Measurements from ENCODE around the gene OR52N2.

DNA sequence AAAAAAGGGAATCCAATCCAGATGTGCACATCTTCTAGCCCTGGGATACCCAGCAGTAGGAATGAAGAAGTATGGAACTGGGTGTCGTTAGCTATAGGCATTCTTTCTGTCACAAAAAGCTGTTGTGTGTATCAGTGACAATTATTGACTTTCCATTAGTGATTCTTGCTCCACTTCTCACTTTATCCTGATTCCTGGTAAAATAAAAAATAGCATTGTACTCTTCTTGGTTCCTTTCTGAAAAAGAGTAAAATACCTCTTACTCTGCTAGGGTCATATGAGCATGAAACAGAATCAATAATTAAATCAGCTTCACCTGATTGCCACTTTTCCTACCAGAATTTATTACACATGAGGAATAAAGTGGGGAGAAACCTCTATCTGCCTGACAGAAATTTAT lies 33.1 kb downstream of the OR52N2 start, which contains the start of gene OR52E6:
- TF ChIP-seq, protein P1, sequence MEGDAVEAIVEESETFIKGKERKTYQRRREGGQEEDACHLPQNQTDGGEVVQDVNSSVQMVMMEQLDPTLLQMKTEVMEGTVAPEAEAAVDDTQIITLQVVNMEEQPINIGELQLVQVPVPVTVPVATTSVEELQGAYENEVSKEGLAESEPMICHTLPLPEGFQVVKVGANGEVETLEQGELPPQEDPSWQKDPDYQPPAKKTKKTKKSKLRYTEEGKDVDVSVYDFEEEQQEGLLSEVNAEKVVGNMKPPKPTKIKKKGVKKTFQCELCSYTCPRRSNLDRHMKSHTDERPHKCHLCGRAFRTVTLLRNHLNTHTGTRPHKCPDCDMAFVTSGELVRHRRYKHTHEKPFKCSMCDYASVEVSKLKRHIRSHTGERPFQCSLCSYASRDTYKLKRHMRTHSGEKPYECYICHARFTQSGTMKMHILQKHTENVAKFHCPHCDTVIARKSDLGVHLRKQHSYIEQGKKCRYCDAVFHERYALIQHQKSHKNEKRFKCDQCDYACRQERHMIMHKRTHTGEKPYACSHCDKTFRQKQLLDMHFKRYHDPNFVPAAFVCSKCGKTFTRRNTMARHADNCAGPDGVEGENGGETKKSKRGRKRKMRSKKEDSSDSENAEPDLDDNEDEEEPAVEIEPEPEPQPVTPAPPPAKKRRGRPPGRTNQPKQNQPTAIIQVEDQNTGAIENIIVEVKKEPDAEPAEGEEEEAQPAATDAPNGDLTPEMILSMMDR (IDR thresholded peaks at IDR 0.05): no peak
- TF ChIP-seq POLR2A (IDR thresholded peaks at IDR 0.05): no peak

Data from adrenal gland (tissue), 5 donors.